ENCODE results near the gene C1orf53. TPM values are rescaled to one million over a fixed set of nuclear protein-coding genes. Genes with fewer than 3 reads are reported as not detected.

The C1orf53 gene
- total RNA-seq, 1 experiment from 2014 or later: 1.4 TPM

DNA sequence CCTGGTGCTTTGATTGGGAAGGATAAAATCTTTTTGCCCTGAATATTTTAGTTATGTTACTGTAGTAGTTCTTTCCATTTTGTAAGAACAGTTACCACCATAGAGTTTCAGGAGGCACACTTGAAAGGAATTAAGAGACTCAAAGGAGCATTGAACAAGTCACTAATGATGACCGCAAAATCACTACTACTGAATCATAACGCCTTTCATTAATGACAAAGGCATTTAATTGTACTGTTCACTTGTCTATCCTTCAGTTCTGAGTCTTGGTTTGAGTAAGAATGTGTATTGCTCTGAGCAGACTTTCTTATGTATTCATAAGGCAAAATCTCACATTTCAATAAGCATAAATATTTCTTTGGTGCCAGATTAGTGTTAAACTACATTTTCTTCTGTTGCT is 39.6 kb downstream of the C1orf53 start:
- H3K4me3 ChIP-seq (ENCODE audit: low read depth, low read length, poor library complexity, severe bottlenecking): no peak overlapping the region
- no peaks in the 10 kb centered on the region for H3K27me3 ChIP-seq (replicated peaks; ENCODE audit: insufficient read depth, low read depth, low read length, poor library complexity)
- TF ChIP-seq EZH2 (IDR thresholded peaks at IDR 0.05; ENCODE audit: borderline replicate concordance, low read depth, low read length, poor library complexity, severe bottlenecking): no peak
- TF ChIP-seq, protein P1, sequence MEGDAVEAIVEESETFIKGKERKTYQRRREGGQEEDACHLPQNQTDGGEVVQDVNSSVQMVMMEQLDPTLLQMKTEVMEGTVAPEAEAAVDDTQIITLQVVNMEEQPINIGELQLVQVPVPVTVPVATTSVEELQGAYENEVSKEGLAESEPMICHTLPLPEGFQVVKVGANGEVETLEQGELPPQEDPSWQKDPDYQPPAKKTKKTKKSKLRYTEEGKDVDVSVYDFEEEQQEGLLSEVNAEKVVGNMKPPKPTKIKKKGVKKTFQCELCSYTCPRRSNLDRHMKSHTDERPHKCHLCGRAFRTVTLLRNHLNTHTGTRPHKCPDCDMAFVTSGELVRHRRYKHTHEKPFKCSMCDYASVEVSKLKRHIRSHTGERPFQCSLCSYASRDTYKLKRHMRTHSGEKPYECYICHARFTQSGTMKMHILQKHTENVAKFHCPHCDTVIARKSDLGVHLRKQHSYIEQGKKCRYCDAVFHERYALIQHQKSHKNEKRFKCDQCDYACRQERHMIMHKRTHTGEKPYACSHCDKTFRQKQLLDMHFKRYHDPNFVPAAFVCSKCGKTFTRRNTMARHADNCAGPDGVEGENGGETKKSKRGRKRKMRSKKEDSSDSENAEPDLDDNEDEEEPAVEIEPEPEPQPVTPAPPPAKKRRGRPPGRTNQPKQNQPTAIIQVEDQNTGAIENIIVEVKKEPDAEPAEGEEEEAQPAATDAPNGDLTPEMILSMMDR (conservative IDR thresholded peaks at IDR 0.05; ENCODE audit: low read depth, low read length): no peak
- H3K27ac ChIP-seq (ENCODE audit: low read depth, low read length, poor library complexity, severe bottlenecking): no peak overlapping the region
- ChIA-PET POLR2A (ENCODE audit: low non-redundant PET) (no interaction called here), CTCF (no interaction called here)
- intact Hi-C loops (cut with micrococcal nuclease; ENCODE audit: unreplicated experiment): no loop called here
- H3K9me3 ChIP-seq (ENCODE audit: low read depth, low read length, poor library complexity, severe bottlenecking): no peaks in the 10 kb centered on the region
- H3K36me3 ChIP-seq (ENCODE audit: insufficient read depth, low read length, poor library complexity, severe bottlenecking): no peaks in the 10 kb centered on the region
- no peak for DNase-seq (ENCODE audit: low spot score)
- no peaks in the 10 kb centered on the region for H3K4me1 ChIP-seq (ENCODE audit: insufficient read depth, low read length, poor library complexity, severe bottlenecking)
- BruUV-seq (replicated peaks): no TSS peak

DNA sequence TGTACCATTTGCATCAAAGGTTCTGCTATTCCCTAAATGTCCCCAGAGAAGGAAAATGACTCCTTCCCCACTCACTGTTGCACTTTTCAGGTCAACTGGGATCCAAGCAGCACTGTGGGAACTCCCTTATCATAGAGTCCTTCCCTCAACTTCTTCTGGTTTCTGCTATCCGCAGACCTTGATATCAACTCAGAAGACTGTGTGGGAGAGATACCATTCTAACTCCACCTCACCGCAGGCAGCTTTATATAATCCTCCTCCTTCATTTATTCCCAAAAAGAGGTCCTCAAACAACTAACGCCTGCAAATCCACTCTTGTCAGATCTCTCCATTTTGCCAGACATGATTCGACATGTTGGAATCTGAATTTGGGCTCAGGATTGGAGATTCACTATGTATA is 42.1 kb downstream of the C1orf53 start:
- DNase-seq (ENCODE audit: low spot score): no peak
- POLR2A ChIA-PET (ENCODE audit: low non-redundant PET): no interaction called here
- no peaks in the 10 kb centered on the region for H3K9me3 ChIP-seq (ENCODE audit: low read depth, low read length, poor library complexity, severe bottlenecking)
- H3K36me3 ChIP-seq (ENCODE audit: insufficient read depth, low read length, poor library complexity, severe bottlenecking): no peaks in the 10 kb centered on the region
- H3K27me3 ChIP-seq (replicated peaks; ENCODE audit: insufficient read depth, low read depth, low read length, poor library complexity): no peaks in the 10 kb centered on the region
- no peak overlapping the region for H3K27ac ChIP-seq (ENCODE audit: low read depth, low read length, poor library complexity, severe bottlenecking)
- BruUV-seq (replicated peaks): no TSS peak
- TF ChIP-seq, protein P1 (conservative IDR thresholded peaks at IDR 0.05; ENCODE audit: low read depth, low read length): no peak
- TF ChIP-seq EZH2 (IDR thresholded peaks at IDR 0.05; ENCODE audit: borderline replicate concordance, low read depth, low read length, poor library complexity, severe bottlenecking): no peak
- intact Hi-C loops (cut with micrococcal nuclease; ENCODE audit: unreplicated experiment): no loop called here
- H3K4me1 ChIP-seq (ENCODE audit: insufficient read depth, low read length, poor library complexity, severe bottlenecking): no peaks in the 10 kb centered on the region
- CTCF ChIA-PET: no interaction called here
- H3K4me3 ChIP-seq (ENCODE audit: low read depth, low read length, poor library complexity, severe bottlenecking): no peak overlapping the region

DNA sequence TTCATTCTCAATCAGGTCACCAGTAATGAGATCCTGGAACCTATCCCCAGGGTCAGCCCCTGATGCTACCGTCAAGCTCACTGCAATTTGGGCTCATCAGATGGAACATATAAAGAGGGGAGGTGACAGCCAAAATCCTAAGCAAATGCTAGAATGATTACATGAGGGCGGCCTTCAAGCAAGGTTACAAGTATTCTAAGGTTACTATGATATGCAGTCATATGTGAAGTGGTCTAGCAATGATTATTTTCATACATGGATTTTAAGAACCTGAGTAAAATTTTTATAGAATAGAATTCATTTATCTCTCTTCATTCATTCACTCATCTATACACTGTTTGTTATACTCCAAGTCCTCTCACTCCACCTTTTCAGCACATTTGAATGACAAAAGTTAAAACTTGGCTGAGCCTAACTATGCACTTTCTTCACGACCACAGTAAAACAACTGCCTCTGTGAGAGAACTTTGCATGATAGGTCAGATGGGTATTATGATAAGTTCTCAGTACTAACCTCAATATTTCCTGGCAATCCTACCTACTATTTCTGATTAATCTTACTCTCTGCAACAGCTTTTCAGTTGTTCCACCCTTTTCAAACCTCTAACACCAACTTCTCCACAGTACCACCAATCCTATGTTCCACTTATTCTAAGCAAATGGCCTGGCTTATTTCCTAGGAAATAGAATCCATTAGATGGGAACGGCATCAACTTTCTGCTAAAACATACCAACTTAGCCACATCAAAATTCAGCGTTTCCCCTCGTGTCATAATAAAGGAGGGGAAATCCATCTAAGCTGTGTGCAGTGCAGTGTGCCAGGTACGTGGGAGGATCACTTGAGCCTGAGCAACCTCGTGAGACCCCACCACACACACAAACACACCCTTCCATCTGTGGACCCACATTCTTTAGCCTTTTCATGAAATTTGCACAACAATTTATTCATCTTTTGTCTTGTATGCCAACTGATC is 46.8 kb downstream of the C1orf53 start:
- Histone ChIP-seq H3K4me3 (ENCODE audit: low read depth, low read length, poor library complexity, severe bottlenecking) (no peak overlapping the region), H3K9me3 (ENCODE audit: low read depth, low read length, poor library complexity, severe bottlenecking) (no peaks in the 10 kb centered on the region), H3K36me3 (ENCODE audit: insufficient read depth, low read length, poor library complexity, severe bottlenecking) (no peaks in the 10 kb centered on the region), H3K27me3 (replicated peaks; ENCODE audit: insufficient read depth, low read depth, low read length, poor library complexity) (no peaks in the 10 kb centered on the region), H3K27ac (ENCODE audit: low read depth, low read length, poor library complexity, severe bottlenecking) (no peak overlapping the region), H3K4me1 (ENCODE audit: insufficient read depth, low read length, poor library complexity, severe bottlenecking) (no peaks in the 10 kb centered on the region)
- no TSS peak for BruUV-seq (replicated peaks)
- TF ChIP-seq, protein P1 (conservative IDR thresholded peaks at IDR 0.05; ENCODE audit: low read depth, low read length): no peak
- no peak for TF ChIP-seq EZH2 (IDR thresholded peaks at IDR 0.05; ENCODE audit: borderline replicate concordance, low read depth, low read length, poor library complexity, severe bottlenecking)
- DNase-seq (ENCODE audit: low spot score): no peak
- POLR2A ChIA-PET (ENCODE audit: low non-redundant PET): no interaction called here
- CTCF ChIA-PET: no interaction called here
- intact Hi-C loops (cut with micrococcal nuclease; ENCODE audit: unreplicated experiment): no loop called here
